Body of pancreas (tissue), 4 donors: ENCODE data around the gene CLEC17A. TPM values are rescaled to one million over a fixed set of nuclear protein-coding genes. Genes with fewer than 3 reads are reported as not detected.
"Not testable (repeated sequence)": the region's sequence is repeated elsewhere in the genome, so short reads cannot be mapped to it uniquely, and the experiment has no call there.

Source experiments
- ATAC-seq: fragments of 150-250 bp; one replicate; pipeline ENCODE4 v1.9.1; 2016
- DNase-seq, 4 donors: peaks; one replicate each; pipeline ENCODE4 v3.0.0-alpha.2; 2019
- H3K27ac ChIP-seq, 4 donors: fragments of 200-600 bp; sonication (generic); 1 replicate in 3 of 4; 2 replicates in 1 of 4; pipeline versions ENCODE4 v1.5.1 to v1.6.1; 2016 to 2019; ENCODE audit warnings: mild to moderate bottlenecking in 1 of 4, mixed read lengths in 1 of 4, moderate library complexity in 1 of 4
- H3K27me3 ChIP-seq, 2 donors: fragments of 200-600 bp; sonication (generic); one replicate each; pipeline ENCODE4 v1.6.0; 2016; ENCODE audit warnings: mild to moderate bottlenecking in 1 of 2
- H3K36me3 ChIP-seq, 2 donors: fragments of 200-600 bp; sonication (generic); replicated peaks in 1 of 2; 2 replicates each; pipeline ENCODE4 v1.5.1; 2016; ENCODE audit warnings: low read depth in 2 of 2; ENCODE audit not compliant: insufficient read depth in 1 of 2
- H3K4me1 ChIP-seq: fragments of 200-600 bp; sonication (generic); one replicate; pipeline ENCODE4 v1.6.0; 2016
- H3K4me3 ChIP-seq, 2 donors: fragments of 200-600 bp; sonication (generic); 1 replicate in 1 of 2; 2 replicates in 1 of 2; pipeline ENCODE4 v1.5.1; 2016 to 2019
- H3K9me3 ChIP-seq, 3 donors: fragments of 200-600 bp; sonication (generic); 1 replicate in 2 of 3; 2 replicates in 1 of 3; pipeline ENCODE4 v1.5.1; 2016
- CTCF ChIP-seq, 7 experiments: fragments of 450-650 bp in 4 of 7; fragments of 200-600 bp in 3 of 7; sonication (generic) in 3 of 7; IDR thresholded peaks; one replicate each; pipeline ENCODE4 v1.5.1; 2016 to 2019; ENCODE audit warnings: antibody characterized with exemption in 7 of 7
- POLR2A ChIP-seq, 3 donors: fragments of 450-650 bp; IDR thresholded peaks; one replicate each; pipeline ENCODE4 v1.6.1; 2016; ENCODE audit warnings: antibody characterized with exemption in 3 of 3, mild to moderate bottlenecking in 2 of 3
- WGBS, 2 donors: methylation state at CpG; one replicate each; pipeline ENCODE4 v1.1.5; 2017; 5-methylcytosine and 5-hydroxymethylcytosine counted together
- intact Hi-C: fragments of 100-400 bp; cut with DNase I; formaldehyde crosslinking; loops from one replicate; pipeline ENCODE4 v1.15.1; 2023
- total RNA-seq, 2 donors: library from RNA; depleted of rRNA; stranded (reverse); fragments of >200 nt; gene quantifications; one replicate each; pipeline ENCODE4 v1.1.0, GENCODE V29; 2016

The CLEC17A gene
- total RNA-seq, 2 donors from 2014 or later, result not detected

GRCh38 chr19:14599548-14600147 is 16.8 kb downstream of the CLEC17A start:
- Histone ChIP-seq H3K36me3 (no peaks in the 10 kb centered on the region), H3K4me3 (no peak overlapping the region), H3K9me3 (peaks cover 0 to 3% (median 0%) of the 10 kb centered on the region in 3 donors), H3K4me1 (no peaks in the 10 kb centered on the region), H3K27ac (no peak overlapping the region), H3K27me3 (no peaks in the 10 kb centered on the region)
- ATAC-seq (no peak), DNase-seq (no peak)
- 69 to 83% methylated on average over 5 to 8 of the region's 8 CpGs for WGBS, 2 donors
- TF ChIP-seq CTCF (IDR thresholded peaks at IDR 0.05) (no peak), POLR2A (IDR thresholded peaks at IDR 0.05) (no peak)
- intact Hi-C loops, result no loop called here

GRCh38 chr19:14603990-14604387 is 21.1 kb downstream of the CLEC17A start:
- H3K4me1 ChIP-seq, result no peaks in the 10 kb centered on the region
- no peaks in the 10 kb centered on the region for H3K27me3 ChIP-seq
- H3K27ac ChIP-seq, result no peak overlapping the region
- intact Hi-C loops, result no loop called here
- no peak for DNase-seq
- 60 to 89% methylated on average over 2 of the region's 2 CpGs for WGBS, 2 donors
- H3K9me3 ChIP-seq, result peaks cover 0 to 3% (median 0%) of the 10 kb centered on the region in 3 donors
- H3K36me3 ChIP-seq, result no peaks in the 10 kb centered on the region
- TF ChIP-seq POLR2A (IDR thresholded peaks at IDR 0.05) (no peak), CTCF (IDR thresholded peaks at IDR 0.05) (no peak)
- no peak for ATAC-seq
- no peak overlapping the region for H3K4me3 ChIP-seq

- peaks cover 0 to 3% (median 0%) of the 10 kb centered on the region in 3 donors for H3K9me3 ChIP-seq
- 53 to 59% methylated on average over 9 of the region's 9 CpGs for WGBS, 2 donors
- H3K27me3 ChIP-seq, result no peaks in the 10 kb centered on the region
- DNase-seq (no peak), ATAC-seq (no peak)
- no peak overlapping the region for H3K27ac ChIP-seq
- H3K36me3 ChIP-seq, result no peaks in the 10 kb centered on the region
- no peak overlapping the region for H3K4me3 ChIP-seq
- TF ChIP-seq POLR2A (IDR thresholded peaks at IDR 0.05) (no peak), CTCF (IDR thresholded peaks at IDR 0.05) (no peak)
- H3K4me1 ChIP-seq, result no peaks in the 10 kb centered on the region
- intact Hi-C loops, result no loop called here
Measured at GRCh38 chr19:14606627-14607026, 23.7 kb downstream of the CLEC17A start.

- no peak for ATAC-seq
- 48 to 55% methylated on average over 4 of the region's 4 CpGs for WGBS, 2 donors
- Histone ChIP-seq H3K4me1 (no peaks in the 10 kb centered on the region), H3K27ac (no peak overlapping the region), H3K36me3 (no peaks in the 10 kb centered on the region), H3K4me3 (no peak overlapping the region), H3K9me3 (no peaks in the 10 kb centered on the region), H3K27me3 (no peaks in the 10 kb centered on the region)
- intact Hi-C loops, result no loop called here
- TF ChIP-seq POLR2A (IDR thresholded peaks at IDR 0.05), result no peak
- TF ChIP-seq CTCF (IDR thresholded peaks at IDR 0.05), result no peak
- no peak for DNase-seq
Measured at GRCh38 chr19:14611051-14611450, 28.2 kb downstream of the CLEC17A start.

DNA sequence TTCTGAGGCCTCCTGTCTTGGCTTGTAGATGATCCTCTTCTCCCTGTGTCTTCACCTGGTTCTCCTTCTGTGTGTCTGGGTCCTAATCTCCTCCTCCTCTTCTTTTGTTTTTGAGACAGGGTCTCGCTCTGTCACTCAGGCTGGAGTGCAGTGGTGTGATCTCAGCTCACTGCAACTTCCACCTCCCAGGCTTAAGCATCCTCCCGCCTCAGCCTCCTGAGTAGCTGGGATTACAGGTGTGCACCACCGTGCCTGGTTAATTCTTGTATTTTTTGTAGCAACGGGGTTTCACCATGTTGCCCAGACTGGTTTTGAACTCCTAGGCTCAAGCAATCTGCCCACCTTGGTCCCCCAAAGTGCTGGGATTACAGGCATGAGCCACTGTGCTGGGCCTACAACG is 29.4 kb downstream of the CLEC17A start:
- H3K36me3 ChIP-seq, H3K4me1 ChIP-seq, H3K27me3 ChIP-seq, DNase-seq, intact Hi-C loops, H3K9me3 ChIP-seq, H3K27ac ChIP-seq, ATAC-seq, H3K4me3 ChIP-seq: not testable (repeated sequence)
- WGBS, 2 donors, result 65 to 70% methylated on average over 5 of the region's 5 CpGs
